Renal cortical epithelial cell (primary cell): ENCODE measurements around the gene COQ10A. TPM values are rescaled to one million over a fixed set of nuclear protein-coding genes. Genes with fewer than 3 reads are reported as not detected.

ENCODE experiments used
- DNase-seq: peaks from one replicate; pipeline ENCODE4 v3.0.0-alpha.2; 2011; ENCODE audit warnings: low read depth
- total RNA-seq: library from RNA; depleted of rRNA; stranded (reverse); fragments of >200 nt; gene quantifications from 2 replicates; pipeline ENCODE4 v1.2.3, GENCODE V29; 2014

The COQ10A gene
- 7.5 and 11.2 TPM in 2 replicates for total RNA-seq

- DNase-seq, result peak; percentile 73
These were observed at the start of gene COQ10A for GRCh38 chr12:56266693-56267442. Gene COQ10A, plus strand, starts transcription at chr12:56266942. Its CDS starts 177 bp downstream, at chr12:56267119.

- DNase-seq, result no peak
These were observed 46.9 kb upstream of the COQ10A start for GRCh38 chr12:56219840-56220239.

- DNase-seq, result peak; percentile 67
These were observed 46.0 kb upstream of the COQ10A start for GRCh38 chr12:56220611-56221231.

- peak; percentile 65 for DNase-seq
These were observed 45.4 kb upstream of the COQ10A start for GRCh38 chr12:56221232-56221756.

GRCh38 chr12:56221757-56222530 lies 44.8 kb upstream of the COQ10A start, which contains the start of gene RNF41:
Gene RNF41, minus strand, starts transcription at chr12:56221922. Its CDS starts 7,875 bp downstream, at chr12:56214047.
- DNase-seq, result peak; percentile 94

GRCh38 chr12:56222531-56222895 lies 44.2 kb upstream of the COQ10A start:
- no peak for DNase-seq

GRCh38 chr12:56223571-56224101 lies 43.1 kb upstream of the COQ10A start:
- no peak for DNase-seq

- peak; percentile 92 for DNase-seq
These were observed 42.5 kb upstream of the COQ10A start, which contains the start of gene NABP2 for GRCh38 chr12:56224102-56224701. Gene NABP2, plus strand, starts transcription at chr12:56224342. Its CDS starts 515 bp downstream, at chr12:56224857.

- DNase-seq, result no peak
These were observed 41.8 kb upstream of the COQ10A start for GRCh38 chr12:56224954-56225353.

- no peak for DNase-seq
These were observed 37.7 kb upstream of the COQ10A start for GRCh38 chr12:56229082-56229481.

- no peak for DNase-seq
These were observed 36.8 kb upstream of the COQ10A start, which contains the start of gene SLC39A5 for GRCh38 chr12:56229916-56230431. Gene SLC39A5, plus strand, starts transcription at chr12:56230051. Its CDS starts 1,224 bp downstream, at chr12:56231275.

GRCh38 chr12:56230432-56231183 lies 36.1 kb upstream of the COQ10A start:
- DNase-seq, result no peak

GRCh38 chr12:56231184-56231582 lies 35.6 kb upstream of the COQ10A start:
- DNase-seq, result no peak

GRCh38 chr12:56234746-56235436 lies 31.9 kb upstream of the COQ10A start:
- DNase-seq, result no peak

GRCh38 chr12:56236091-56236490 lies 30.7 kb upstream of the COQ10A start:
- no peak for DNase-seq

GRCh38 chr12:56236985-56237384 lies 29.8 kb upstream of the COQ10A start:
- DNase-seq, result no peak

- no peak for DNase-seq
These were observed 29.2 kb upstream of the COQ10A start for GRCh38 chr12:56237552-56237951.

- no peak for DNase-seq
These were observed 25.1 kb upstream of the COQ10A start for GRCh38 chr12:56241424-56242303.

GRCh38 chr12:56242986-56243385 lies 23.8 kb upstream of the COQ10A start:
- no peak for DNase-seq
